NCI-H1092 (cell line): Measurements from ENCODE around the gene KPTN.

Experiments
- DNase-seq: peaks from one replicate; lab custom pipeline; 2025; lab: John Stamatoyannopoulos, UW

Gene KPTN

DNA sequence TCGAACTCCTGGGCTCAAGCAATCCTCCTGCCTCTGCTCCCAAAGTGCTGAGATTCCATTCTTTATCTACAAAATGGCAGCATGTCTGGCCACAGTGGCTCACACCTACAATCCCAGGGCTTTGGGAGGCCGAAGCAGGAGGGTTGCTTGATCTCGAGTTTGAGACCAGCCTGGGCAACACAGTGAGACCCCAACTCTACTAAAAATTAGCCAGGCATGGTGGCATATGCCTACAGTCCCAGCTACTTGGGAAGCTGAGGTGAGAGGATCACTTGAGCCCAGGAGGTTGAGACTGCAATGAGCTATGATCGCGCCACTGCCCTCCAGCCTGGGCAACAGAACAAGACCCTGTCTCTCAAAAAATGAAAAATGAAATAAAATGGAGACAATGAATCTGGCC lies 24.7 kb upstream of the KPTN start:
- no peak for DNase-seq

DNA sequence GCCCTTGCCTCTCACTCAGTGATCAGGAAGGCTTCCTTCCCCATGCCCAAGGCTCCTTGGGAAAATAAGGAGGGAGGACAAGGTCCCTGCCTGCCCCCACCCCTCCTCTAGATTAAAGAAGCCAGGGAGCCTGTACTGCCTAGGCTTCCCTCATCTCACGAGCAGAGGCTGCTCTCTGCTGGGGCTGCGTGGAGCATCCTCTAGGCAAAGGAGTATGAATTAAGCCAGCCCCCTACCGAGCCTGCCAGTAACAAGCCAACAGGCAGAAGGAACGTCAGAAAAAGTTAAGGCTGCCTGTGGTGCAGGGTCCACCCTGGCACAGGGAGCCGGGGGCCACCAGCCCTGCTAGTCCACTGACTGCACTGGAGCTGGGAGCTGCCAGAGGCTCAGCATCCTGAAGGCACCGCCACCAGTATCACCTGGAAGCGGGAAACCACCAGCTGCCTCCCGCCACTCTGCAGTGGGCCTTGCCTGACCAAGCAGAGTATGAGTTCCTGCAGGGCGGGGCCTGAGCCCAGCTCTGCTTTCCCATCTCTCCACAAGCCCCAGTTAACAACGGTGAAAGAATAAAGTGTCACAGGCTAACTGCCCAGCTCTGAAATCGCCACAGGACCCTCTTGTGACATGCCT lies 24.0 kb upstream of the KPTN start:
- DNase-seq = no peak

DNA sequence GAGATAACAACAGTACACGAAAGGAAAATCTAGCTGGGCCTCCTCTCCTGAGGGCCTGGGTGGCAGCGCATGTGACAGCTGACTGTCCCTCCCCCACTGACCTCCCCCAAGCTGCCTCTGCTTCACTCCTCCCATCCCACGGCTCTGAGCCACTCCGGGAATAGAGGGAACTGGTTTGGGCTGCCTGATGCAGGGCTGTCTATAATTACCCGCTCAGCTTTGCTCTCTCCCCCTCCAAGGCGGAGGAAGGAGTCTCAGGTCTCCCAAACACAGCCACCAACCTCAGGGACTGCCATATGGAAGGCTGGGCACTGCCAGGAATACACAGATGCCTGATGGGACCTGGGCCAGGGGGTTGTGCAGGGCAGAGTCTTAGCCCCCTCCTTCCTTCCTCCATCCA lies 23.0 kb upstream of the KPTN start:
- DNase-seq = no peak

DNA sequence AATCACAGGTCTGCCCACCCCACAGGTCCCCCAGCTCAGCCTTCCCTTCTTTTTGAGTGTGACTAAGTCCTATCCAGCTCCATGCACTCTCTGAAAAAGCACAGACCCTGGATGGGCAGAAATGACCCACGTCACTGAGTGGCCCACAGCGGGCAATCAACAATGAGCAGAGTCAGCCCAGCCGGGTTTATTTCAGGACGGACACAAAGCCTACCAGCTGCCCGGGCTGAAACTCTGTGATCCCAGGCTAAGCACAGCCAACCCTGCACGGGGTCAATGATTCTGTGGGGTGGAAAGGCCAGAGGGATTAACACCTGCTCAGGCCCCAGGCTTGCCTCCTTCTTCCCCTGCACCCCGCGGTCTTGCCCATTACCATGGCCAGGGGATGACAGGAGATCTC lies 22.4 kb upstream of the KPTN start:
- no peak for DNase-seq

DNA sequence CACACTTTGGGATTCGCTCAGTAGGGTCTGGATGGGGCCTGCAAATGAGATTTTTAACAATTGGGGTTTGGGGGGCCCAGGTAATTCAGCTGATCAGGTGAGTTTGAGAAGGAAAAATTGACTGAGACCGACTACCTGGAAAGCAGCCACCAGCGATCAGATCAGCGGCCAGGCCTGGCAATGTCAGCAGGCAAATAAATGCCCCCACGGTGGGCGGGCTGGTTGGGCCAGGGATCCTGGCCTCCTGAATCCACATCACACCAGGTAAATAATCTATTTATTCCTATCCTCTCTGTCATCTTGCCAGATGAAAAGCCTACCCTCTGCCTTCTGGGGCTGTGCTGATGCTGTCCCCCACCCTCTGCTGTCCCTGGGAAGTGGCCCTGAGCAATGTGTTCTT lies 21.5 kb upstream of the KPTN start:
- DNase-seq = no peak

DNA sequence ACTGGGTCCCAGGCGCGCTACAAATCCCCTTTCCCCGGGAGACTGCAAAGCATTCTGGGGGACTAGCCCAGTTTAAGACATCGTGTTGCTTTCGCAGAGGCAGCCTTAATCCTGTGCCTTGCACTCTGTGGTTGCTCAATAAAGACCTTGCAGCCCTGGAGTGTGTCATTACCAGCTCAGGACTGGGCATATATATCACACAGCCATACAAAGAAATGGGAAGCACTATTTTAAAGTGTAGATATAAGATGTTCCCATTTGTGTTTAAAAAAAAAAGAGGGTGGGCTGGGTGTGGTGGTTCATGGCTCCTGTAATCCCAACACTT lies 19.8 kb upstream of the KPTN start:
- no peak for DNase-seq

DNA sequence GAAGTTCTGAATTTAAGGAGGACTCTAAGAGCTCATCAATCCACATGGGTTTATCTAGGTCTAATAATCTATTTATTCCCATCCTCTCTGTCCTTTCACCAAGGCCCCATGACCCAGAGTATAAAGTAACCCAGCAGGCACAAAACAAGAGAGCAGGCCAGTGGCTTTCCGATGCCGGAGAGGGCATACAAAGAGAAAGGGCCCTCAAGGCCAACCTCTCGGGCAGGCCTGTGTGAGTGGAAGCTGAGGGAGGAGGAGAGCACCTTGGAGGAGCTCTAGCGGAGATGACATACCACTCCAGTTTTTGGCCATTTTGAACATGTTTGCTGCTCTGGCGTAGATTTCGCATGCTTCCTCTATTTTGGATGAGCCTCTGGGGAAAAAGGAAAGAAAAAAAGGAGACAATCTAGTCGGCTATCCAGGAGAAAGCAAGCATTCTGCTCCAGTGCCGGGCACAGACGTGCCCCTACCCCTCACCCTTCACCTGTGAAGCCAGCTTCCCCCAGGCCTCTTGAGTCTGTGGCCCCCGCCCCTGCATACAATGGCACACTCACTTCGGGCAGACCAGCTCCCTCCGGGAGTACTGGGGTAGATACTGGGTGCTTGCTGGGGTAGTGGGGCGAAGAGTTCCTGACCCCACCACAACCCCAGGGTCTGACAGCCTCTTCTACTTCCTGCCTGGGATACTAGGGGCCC lies 19.3 kb upstream of the KPTN start:
- no peak for DNase-seq

DNA sequence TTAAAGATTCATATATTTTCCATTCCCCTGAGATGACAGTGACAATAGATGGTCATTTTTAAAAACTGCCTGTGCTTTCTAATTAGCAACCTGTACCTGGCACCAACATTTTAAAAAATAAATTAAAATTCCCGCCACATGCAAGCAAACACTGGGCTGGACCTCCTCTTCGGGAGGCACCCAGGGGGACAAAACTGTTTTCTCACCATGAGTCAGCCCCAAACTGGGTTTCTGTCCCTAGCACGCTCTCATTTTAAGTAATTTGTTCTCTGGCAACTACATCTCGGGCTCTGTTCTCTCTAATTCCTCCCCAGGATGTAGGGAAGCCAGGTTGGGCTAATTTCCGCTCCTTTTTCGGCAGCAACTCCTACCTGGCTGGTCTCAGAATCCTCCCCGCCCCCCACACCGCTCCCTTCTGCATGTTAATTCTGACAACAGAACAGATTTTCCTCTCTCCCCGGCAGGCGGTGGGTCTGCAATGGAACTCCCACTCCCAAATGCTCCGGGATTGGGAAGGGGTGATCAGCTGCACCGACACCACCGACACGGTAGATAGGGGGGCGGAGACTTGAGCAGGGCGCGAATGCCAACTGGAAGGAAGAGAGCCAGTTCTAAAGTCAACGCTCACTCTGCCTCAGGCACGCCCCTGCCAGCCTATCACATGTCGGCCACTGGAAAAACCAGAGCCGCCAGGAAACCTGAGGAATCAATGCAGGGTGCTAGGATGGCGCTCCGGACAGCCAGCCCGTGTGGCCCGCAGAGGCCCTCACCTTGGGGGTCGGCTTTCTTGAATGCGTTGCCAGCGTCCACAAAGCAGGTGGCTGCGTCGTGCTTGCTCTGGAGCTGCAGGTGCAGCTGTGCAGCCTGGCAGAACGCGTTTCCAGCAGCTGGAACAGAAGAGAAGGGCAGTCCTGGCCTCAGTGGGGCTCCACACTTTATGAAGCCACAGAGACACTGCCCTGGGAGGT lies 16.1 kb upstream of the KPTN start:
- no peak for DNase-seq

DNA sequence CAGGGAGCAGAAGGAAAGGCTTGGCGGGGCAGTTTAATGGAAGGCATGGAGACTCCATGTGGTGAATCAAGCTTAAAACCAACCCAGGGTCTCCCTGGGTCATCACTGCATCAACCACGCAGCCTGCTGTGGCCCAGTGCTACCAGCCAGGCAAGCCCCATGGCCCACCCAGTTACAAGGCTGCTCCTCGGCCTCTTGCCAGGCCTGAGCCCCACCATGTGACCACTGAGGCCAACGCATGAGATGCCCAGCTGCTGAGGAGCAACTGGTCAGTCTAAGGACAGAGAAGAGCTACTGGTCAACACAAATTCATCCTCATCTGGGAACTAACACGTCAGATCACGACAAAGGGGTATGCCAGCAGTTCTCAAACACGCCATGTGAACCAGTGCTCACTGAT lies 15.4 kb upstream of the KPTN start:
- no peak for DNase-seq

DNA sequence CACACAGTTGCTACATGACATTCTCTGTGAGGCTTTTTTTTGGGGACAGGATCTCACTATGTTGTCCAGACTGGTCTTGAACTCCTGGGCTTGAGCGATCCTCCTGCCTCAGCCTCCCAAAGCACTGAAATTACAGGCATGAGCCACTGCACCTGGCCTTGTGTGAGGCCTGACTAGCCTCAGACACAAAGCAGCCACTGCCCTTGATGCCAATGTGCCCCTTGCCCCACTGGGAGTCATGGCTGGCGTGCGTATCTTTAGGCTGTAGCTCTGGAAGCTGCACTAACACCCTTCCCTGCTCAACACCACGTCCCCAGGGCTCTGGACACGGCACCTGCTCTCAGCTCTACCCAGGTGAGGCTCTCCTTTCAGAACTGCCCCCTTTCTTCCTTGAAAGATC lies 14.5 kb upstream of the KPTN start:
- no peak for DNase-seq

DNA sequence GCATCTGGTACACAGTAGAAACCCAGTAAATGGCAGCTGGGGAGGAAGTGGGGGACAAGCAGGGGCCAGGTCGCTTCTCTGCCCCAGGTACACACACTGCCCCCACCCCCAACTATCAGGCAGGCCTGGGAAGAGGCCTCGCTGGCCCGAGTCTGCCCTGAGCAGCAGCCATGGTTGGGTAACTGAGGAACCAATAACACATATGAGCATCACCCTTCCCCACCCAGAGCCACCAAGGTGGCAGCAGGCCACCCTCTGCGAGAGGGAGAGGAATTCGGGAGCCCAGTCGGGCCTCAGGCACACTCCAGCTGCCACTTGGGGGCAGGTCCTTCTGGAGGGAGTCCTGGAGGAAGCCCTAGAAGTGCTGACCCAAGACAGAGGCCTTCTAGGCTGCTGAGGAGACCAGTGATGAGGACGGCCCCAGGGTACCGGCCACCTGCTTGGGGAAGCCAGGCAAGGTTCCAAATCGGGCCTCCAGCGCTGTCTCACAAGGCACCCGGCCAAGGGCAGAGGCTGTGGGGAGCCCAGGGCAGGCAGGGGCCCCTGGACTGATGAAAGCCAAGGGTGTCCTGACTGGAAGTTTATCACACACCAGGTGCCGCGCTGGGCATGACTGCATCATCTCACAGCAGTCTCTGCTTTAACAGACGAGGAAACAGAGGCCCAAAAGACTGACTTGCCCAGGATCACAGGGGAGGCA lies 14.0 kb upstream of the KPTN start:
- no peak for DNase-seq

DNA sequence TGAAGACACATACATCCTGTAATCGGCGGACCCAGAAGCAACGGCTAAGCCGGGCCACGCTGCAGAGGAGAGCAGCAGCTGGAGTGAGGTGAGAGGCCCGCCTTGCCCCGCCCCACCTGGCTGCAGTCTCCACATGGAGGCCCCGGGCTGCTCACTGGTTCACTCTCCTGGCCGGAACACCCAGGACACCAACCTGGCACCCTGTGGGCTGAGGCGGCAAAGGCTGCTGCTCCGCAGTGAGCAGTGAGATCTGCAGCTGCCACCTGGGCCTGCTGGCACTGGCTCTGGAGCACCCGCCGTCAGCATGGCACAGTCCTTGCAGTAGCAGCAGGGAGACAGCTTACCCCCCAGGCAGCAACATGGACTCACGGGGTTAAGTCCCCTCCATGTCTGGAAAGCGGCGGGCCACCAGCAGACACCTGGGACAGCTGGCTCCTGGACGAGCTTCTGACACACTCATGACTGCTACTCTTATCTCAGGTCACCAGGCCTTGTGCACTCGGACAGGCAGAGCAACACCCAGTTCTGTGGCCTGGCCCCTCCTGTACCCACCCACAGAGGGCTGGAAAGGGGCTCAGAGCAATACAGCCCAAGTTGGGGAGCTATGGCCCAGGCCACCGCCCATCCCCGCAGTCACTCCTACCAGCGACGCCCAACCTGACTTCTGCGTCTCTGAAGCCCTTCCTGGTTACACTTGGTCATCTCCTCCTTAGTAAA lies 13.2 kb upstream of the KPTN start:
- no peak for DNase-seq

DNA sequence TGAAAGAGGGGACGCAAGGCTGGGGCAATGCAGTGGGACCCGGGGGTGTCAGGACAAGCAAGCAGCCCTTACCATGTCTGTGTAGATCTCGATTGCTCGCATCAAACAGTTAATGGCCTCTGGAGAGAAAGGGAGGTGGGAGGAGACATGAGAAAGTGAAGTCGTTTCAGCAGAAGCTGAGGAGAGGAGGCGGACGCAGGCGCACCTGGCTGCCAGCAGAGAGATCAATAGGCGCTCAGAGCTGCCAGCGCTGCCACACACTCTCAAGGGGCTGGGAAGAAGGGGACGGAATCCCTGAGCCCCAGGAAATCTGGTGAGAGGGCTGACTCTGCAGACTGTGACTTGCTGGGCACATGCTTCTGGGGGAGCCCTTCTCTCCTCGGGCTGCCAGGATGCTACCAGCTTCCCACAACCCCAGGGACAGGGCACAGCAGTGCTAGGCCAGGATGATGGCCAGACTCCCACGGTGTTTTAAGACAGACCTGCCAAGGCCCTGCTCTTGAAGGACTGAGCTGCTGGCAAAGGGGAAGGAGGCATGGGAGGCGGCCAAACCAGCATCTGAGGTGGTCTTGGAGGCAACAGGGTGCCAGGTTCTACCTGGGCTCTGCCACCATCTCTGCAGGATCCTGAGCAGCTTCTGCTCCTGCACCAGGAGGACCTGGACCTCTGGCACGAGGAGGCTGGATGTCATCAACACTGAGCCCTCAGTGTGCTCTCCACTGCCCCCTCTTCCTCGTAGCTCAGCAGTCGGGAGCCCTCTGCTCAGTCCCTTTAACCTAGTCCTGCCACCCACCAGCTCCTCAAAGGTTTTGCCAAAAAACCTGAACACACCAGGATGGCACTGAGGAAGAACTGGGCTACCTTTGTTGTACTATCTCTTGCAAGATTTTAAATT lies 11.7 kb upstream of the KPTN start:
- no peak for DNase-seq

DNA sequence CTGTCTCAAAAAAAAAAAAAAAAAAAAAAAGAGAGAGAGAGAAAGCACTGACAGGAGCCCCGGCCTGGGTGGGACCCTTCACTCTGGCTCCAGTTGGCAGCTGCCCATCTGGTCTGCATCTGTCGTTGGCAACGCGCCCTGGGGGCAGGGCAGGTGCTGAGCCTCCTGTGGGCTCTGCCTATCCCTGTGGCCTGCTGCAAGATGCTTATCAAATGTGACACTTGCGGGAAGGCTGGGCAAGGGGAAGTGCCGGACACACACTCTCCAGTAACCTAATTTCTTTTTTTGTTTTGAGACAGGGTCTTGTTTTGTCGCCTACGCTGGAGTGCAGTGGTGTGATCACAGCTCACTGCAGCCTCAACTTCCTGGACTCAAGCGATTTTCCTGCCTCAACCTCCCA lies 10.7 kb upstream of the KPTN start:
- peak; percentile 46 for DNase-seq

DNA sequence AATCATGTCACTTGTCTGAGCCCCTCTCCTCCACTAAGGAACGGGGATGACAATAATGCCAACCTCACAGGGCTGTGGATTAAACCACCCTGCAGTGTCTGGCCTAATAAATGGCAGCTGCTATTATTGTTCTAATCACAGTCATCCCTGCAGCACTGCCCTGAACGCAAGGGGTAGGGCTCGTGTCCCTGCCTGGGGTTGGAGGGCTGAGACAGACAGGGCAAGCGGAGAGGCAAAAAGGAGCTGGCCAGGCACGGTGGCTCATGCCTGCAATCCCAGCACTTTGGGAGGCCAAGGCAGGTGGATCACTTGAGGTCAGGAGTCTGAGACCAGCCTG lies 10.2 kb upstream of the KPTN start:
- DNase-seq = no peak

DNA sequence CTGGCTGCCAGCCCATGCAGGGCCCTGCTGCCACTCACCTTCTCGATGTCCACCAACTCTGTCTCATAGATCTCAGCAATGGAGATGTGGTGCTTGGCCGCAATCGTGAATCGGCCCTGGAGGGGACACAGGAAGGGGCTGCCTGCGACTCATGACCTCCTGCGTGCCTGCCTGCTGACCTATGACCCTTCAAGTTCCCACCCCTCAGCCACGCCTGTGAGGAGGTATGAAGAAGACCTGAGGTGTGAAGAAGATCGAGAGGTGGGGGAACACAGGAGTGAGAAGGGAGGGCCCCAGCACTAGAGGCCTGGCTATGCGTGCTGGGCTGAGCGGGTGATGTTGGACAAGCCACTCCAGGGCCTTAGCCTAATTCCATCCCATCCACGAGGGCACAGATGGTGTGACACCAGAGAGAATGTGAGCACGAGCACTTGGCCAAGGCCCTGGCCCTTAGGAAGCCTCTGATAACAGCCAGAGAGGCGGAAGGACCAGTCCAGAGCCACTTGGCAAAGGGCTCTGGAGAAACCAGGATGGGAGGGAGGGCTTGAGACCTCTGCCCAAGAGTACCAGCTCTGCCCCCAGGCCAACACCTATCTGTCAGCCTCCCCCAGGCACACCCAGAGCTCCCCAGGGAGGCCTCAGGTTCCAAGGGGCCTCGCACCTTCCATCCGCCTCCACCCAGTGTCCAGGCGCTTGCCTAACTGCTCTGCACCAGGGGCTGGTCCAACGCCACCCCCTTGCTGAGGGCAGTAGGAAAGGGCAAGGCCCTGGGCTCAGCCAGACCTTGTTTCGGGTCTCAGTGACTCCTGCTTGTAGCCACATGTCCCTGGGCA lies 9.6 kb upstream of the KPTN start:
- DNase-seq = no peak

DNA sequence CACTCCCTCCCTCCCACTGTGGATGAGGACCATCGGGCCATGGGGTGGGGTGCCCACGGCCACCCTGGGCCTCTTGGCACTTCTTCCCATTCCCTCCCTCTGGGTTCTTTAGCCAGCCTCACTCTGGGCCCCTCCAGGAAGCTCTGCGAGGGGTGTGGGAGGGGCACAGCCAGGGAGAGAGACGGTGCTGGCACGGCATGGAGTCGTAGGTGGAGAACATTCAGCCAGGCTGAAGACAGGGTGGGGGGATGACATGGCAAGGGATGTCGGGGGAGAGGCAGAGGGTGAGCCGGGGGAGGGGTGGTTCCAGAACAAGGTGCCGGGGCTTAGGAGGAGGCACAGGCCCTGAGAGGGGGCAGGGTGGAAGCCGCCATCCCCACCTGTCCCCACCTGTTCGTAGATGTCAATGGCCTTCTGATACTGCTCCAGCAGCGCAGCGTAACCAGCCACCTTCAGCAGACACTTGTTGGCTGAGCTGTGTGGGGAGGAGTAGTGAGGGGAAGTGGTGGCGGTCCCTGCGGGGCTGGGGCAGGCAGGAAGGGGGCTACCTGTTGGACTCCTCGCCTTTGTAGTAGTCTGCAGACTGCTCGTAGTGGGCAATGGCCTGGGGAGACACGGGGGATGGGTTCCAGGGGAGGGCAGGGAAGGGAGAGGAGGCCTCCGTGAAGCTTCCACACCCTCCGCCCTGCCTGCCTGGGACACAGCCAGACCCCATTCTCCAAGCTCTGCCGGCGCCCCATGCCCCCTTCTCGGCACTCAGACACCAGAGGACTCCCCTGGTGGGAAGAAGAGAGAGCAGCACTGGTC lies 8.8 kb upstream of the KPTN start:
- DNase-seq = no peak

DNA sequence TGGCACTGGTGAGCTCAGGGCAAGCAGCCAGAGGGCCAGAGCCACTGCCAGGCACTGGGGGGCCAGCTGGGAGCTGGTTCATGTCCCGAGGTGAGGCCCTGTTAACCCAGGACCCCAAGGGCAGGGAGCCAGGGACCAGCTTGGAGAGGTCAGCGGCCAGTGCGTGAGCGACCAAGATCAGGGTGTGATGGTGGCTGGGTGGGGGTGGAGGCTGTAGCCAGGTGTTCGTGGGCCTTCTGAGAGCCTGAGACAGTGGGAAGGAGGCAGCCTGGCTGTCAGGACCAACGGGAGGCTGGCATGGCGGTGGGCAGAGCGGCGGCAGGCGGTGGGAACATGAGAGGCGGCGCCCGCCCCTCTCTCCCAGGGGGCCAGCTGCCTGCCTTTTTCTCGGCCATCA lies 8.1 kb upstream of the KPTN start:
- no peak for DNase-seq
